ENCODE data around the gene CCPG1.
"Not testable (repeated sequence)": the region's sequence is repeated elsewhere in the genome, so short reads cannot be mapped to it uniquely, and the experiment has no call there.

- TF ChIP-seq CTCF, POLR2A, EP300 (IDR thresholded peaks at IDR 0.05): not testable (repeated sequence)
Observed at GRCh38 chr15:55447030-55447394, 38.9 kb upstream of the CCPG1 start.
